Lower leg skin (tissue), 4 donors: ENCODE measurements around the gene VPS25. TPM values are rescaled to one million over a fixed set of nuclear protein-coding genes. Genes with fewer than 3 reads are reported as not detected.

Experiments used
- DNase-seq, 2 donors: peaks; one replicate each; pipeline ENCODE4 v3.0.0-alpha.2; 2019; ENCODE audit warnings: low spot score in 2 of 2
- H3K4me3 ChIP-seq: fragments of 200-600 bp; sonication (generic); 2 replicates; pipeline ENCODE4 v1.5.1; 2017; ENCODE audit warnings: mild to moderate bottlenecking, low read depth; ENCODE audit not compliant: poor library complexity, severe bottlenecking
- POLR2A ChIP-seq, 2 donors: fragments of 450-650 bp; IDR thresholded peaks; one replicate each; pipeline ENCODE4 v1.6.1; 2016 to 2017; ENCODE audit warnings: antibody characterized with exemption in 2 of 2, mild to moderate bottlenecking in 1 of 2, moderate library complexity in 1 of 2
- WGBS, 2 donors: methylation state at CpG; one replicate each; pipeline ENCODE4 v1.1.5; 2018; 5-methylcytosine and 5-hydroxymethylcytosine counted together
- intact Hi-C: fragments of 100-400 bp; cut with DNase I; formaldehyde crosslinking; loops from one replicate; pipeline ENCODE4 v1.15.0; 2023; ENCODE audit warnings: low total_unique reads
- total RNA-seq, 4 donors: library from RNA; depleted of rRNA; stranded (reverse); fragments of >200 nt; gene quantifications; one replicate each; pipeline ENCODE4 v1.1.0, GENCODE V29; 2016
- TF ChIP-seq, protein P1 (sequence below), 3 donors: fragments of 450-650 bp; IDR thresholded peaks; one replicate each; pipeline ENCODE4 v1.5.1; 2016; ENCODE audit warnings: antibody characterized with exemption in 3 of 3, mild to moderate bottlenecking in 3 of 3, moderate library complexity in 2 of 3

VPS25 gene
- total RNA-seq, 4 donors from 2014 or later = 39.2 to 79.8 (median 61.0) TPM

DNA sequence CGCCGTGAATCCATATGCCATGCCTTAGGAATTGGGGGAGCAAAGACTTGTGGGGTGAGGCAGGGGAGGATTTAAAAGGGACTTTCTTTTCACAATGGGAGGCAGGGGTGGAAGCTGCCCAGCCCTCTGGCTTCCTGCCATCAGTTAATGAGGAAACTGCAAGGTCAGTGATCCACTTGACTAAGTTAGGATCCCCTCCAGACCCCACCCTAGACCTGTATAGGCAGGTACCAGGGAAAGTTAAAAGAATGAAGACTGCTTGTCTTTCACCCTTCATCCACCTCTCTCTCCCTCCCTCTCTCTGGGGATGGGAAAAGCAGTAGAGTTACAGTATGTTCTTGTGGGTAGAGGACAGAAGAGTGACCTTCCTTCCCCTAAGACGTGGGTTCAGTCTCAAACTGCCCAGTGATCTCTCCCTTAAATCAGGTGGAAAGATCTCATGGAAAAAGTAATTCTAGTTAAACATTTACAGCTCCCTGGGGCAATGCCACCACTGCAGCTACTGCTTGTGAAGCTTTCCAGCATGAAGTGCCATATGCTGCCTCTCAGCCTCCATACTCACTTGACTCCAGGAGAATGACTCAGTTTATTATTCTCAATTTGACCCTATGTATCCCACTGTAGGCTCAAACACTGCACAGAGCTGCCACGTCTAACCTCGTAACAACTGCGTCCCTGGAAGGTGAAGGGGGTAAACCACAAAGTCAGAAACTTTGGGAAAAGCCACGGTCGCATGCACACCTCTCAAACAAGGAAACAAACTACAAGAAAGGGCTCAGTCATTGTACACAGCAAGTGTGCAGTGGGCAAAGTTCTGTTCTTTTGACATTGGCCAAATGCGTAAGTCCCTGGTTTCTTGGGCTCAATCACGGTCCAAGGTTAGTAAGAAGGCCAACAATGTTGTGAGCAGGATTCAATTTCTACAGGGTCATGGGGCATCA lies 24.1 kb downstream of the VPS25 start:
- 77 to 78% methylated on average over 10 of the region's 10 CpGs for WGBS, 2 donors
- no peak overlapping the region for H3K4me3 ChIP-seq
- no peak for DNase-seq
- TF ChIP-seq, protein P1, sequence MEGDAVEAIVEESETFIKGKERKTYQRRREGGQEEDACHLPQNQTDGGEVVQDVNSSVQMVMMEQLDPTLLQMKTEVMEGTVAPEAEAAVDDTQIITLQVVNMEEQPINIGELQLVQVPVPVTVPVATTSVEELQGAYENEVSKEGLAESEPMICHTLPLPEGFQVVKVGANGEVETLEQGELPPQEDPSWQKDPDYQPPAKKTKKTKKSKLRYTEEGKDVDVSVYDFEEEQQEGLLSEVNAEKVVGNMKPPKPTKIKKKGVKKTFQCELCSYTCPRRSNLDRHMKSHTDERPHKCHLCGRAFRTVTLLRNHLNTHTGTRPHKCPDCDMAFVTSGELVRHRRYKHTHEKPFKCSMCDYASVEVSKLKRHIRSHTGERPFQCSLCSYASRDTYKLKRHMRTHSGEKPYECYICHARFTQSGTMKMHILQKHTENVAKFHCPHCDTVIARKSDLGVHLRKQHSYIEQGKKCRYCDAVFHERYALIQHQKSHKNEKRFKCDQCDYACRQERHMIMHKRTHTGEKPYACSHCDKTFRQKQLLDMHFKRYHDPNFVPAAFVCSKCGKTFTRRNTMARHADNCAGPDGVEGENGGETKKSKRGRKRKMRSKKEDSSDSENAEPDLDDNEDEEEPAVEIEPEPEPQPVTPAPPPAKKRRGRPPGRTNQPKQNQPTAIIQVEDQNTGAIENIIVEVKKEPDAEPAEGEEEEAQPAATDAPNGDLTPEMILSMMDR (IDR thresholded peaks at IDR 0.05) = no peak
- TF ChIP-seq POLR2A (IDR thresholded peaks at IDR 0.05) = no peak
- intact Hi-C loops = no loop called here

DNA sequence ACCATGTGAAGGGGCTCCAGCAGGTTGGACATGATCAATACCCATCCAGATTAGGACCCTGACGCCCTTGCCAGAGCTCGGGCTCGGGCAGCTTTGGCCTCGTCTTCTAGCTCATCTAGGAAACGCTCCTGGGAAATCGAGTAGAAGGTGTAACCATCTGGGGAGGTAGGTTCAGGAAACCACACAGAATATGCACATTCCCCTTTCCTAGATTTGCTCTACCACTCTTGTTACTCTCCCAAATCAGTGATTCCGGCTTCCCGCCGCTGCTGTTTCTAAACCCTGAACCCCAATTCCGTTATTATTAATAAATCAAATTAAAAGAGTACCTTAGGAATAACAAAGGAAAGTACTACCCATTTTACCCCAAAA lies 24.7 kb downstream of the VPS25 start:
- 9 to 12% methylated on average over 10 of the region's 10 CpGs for WGBS, 2 donors
- no peak for TF ChIP-seq POLR2A (IDR thresholded peaks at IDR 0.05)
- TF ChIP-seq, protein P1 (IDR thresholded peaks at IDR 0.05) = no peak
- no peak for DNase-seq
- H3K4me3 ChIP-seq = peak overlapping the region; percentile 94
- intact Hi-C loops = no loop called here

DNA sequence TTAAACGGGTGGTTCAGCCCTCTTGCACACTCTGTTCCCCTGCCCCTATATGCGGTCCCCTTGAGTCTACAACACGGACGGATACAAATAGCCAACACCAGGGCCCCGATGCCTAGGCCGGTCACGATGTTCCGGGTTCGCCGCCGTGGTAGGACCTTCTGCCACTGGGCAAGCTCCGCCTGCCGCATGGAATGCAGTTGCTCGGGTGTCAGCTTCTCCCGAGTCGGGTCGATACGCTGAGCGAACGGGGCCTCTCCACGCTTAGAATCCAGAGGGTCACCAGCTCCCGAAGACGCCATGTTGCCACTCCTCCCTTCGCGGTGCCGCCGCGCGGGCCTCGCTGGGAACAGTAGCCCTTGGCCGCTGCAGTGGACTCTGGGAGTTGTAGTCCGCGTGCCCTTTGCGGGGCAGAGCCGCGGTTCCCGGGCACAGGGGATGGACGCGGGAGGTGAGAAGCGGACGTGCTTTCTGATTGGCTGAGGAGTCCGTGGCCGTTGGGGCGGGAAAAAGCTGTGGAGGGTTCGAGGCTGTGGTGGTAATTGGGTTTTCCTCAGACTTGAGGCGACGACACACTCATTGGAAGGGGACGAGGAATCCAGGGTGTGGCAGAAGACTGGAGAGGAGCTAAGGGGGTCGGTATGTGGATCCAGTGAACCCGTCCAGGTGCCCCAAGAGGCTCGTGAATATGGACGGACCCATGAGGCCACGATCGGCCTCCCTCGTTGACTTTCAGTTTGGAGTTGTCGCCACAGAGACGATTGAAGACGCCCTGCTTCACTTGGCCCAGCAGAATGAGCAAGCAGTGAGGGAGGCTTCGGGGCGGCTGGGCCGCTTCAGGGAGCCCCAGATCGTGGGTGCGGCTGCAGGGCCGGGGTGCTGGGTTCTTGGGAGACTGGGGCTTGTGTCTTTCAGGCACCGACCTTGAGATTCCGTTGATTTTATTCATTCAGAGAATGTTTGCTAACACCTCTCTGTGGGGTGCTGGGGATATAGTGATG lies 25.4 kb downstream of the VPS25 start, which contains the start of the genes CNTD1 and COA3:
CNTD1 (plus strand) TSS at position 479 of the 998 bp plus-strand sequence; CDS start at position 686, 207 bp downstream.
COA3 (minus strand) TSS at position 322 of the 998 bp plus-strand sequence; CDS start at position 299, 23 bp downstream.
- 26 to 27% methylated on average over 64 to 66 of the region's 66 CpGs for WGBS, 2 donors
- no peak for TF ChIP-seq POLR2A (IDR thresholded peaks at IDR 0.05)
- TF ChIP-seq, protein P1 (IDR thresholded peaks at IDR 0.05) = no peak
- peak; percentile 68 to 96 for DNase-seq
- H3K4me3 ChIP-seq = peak within 1 kb of the TSS; percentile 94
- intact Hi-C loops = no loop called here

DNA sequence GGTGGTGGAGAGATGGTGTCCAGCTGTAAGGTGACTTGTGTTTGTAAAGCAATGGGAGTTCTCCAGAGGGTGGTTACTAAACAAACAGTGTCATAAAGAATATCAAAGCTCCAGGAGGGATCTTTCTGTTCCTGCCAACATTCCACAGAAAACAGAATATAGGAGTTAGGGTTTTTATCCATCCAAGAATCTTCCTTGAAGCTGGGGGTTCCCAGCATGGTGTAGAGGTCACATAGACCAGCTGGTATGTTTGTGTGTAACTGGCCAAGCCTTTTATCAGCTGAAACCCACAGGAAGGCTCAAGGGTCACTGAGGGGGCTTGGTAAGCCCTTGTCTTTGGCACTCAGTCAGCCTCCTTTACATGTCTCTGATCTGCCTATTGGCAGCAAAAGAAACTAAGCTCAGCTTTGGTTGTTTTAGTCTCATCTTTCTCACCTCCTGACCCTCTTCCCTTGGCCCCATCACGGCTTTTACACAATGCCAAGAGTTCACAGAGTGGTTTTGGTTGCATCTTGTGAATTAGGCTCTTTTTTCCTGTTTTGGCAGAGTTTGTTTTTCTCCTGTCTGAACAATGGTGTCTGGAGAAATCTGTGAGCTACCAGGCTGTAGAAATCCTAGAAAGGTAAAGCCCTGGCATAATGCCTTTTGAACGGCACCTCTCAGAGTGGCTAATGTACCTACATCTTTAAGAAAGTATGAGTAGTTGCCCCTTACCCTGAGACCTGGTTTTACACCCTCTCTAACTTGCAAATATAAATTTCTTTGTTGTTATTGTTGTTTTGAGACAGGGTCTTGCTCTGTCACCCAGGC lies 30.0 kb downstream of the VPS25 start:
- no peak overlapping the region for H3K4me3 ChIP-seq
- TF ChIP-seq, protein P1 (IDR thresholded peaks at IDR 0.05) = no peak
- TF ChIP-seq POLR2A (IDR thresholded peaks at IDR 0.05) = no peak
- DNase-seq = no peak
- 66 to 81% methylated on average over 2 of the region's 2 CpGs for WGBS, 2 donors
- intact Hi-C loops = no loop called here

DNA sequence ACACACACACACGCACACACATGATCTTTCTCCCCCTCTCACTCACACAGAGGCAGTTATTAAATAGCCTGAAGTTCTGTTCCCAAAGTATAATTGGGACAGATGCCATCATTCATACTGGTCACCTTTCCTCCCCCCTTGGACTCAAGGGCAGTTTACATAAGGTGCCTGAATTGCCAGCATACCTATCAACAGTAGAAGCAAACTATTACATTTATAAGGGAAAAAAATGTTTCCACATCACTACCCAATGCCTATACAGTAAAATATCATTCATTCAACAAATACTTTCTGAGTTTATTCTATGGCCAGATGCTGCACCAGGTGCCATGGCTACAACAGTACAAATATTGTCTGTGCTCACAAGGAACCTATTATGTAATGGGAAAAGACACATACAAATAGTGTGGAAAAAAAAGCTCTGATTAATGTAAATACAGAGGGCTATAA lies 31.7 kb downstream of the VPS25 start:
- intact Hi-C loops = no loop called here
- 85 to 93% methylated on average over 1 of the region's 1 CpG for WGBS, 2 donors
- TF ChIP-seq, protein P1 (IDR thresholded peaks at IDR 0.05) = no peak
- no peak for TF ChIP-seq POLR2A (IDR thresholded peaks at IDR 0.05)
- no peak overlapping the region for H3K4me3 ChIP-seq
- DNase-seq = no peak
